Left ventricle myocardium inferior (tissue), 1 donor: Measurements from ENCODE around the gene PRKG1. TPM values are rescaled to one million over a fixed set of nuclear protein-coding genes. Genes with fewer than 3 reads are reported as not detected.
"Not testable (repeated sequence)": the region's sequence is repeated elsewhere in the genome, so short reads cannot be mapped to it uniquely, and the experiment has no call there.

Source experiments
- DNase-seq: peaks from one replicate; pipeline ENCODE4 v3.0.0-alpha.2; 2020
- H3K27ac ChIP-seq: fragments of 200-600 bp; replicated peaks from 2 replicates; pipeline ENCODE4 v1.8.0; 2021
- H3K27me3 ChIP-seq: fragments of 200-600 bp; 2 replicates; pipeline ENCODE4 v1.8.0; 2021; ENCODE audit warnings: low read depth
- H3K36me3 ChIP-seq: fragments of 200-600 bp; 2 replicates; pipeline ENCODE4 v1.8.0; 2021
- H3K4me1 ChIP-seq: fragments of 200-600 bp; 2 replicates; pipeline ENCODE4 v1.8.0; 2021
- H3K4me3 ChIP-seq: fragments of 200-600 bp; 2 replicates; pipeline ENCODE4 v1.8.0; 2021; ENCODE audit warnings: mild to moderate bottlenecking, moderate library complexity
- H3K9me3 ChIP-seq: fragments of 200-600 bp; replicated peaks from 2 replicates; pipeline ENCODE4 v1.8.0; 2021
- CTCF ChIP-seq: fragments of 200-600 bp; IDR thresholded peaks from 2 replicates; pipeline ENCODE4 v1.8.0; 2021; ENCODE audit warnings: antibody characterized with exemption, mild to moderate bottlenecking, borderline replicate concordance
- intact Hi-C: fragments of 100-400 bp; cut with micrococcal nuclease; formaldehyde crosslinking; loops from one replicate; pipeline ENCODE4 v1.11.0; 2022
- total RNA-seq: library from RNA; stranded (reverse); fragmentation: NEBNext Ultra II Directional; extraction: Animal tissue kit (Norgen Biotek cat#: 25700); gene quantifications from one replicate; pipeline ENCODE4 v1.2.1, GENCODE V29; 2021
- donor health status: DM: no; HTN: yes; CAD: no; lungs with severe emphysema.

Gene PRKG1
- total RNA-seq, 1 donor from 2014 or later = 38.9 TPM

DNA sequence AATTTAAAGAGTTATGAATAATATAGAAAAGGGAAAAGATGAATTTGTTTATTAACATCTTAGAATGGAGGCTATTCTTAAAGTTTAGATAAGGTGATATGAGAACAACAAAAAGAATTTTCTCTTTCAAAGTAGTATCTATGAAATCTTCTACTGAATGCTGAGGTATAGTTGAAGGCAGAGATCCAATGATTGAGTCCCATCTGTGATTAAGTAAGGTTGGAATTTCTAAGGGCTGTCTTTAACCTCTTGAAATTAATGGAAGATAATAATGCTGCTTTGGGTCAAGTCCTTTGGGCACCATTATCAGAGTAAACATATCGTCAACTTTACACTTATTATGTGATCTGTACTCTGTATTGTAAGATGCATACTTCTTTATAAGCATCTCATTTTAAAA is 307.9 kb downstream of the PRKG1 start:
- no peak for TF ChIP-seq CTCF
- no peak overlapping the region for H3K4me3 ChIP-seq
- peaks cover 29% of the 10 kb centered on the region for H3K4me1 ChIP-seq
- intact Hi-C loops = no loop called here
- no peaks in the 10 kb centered on the region for H3K27me3 ChIP-seq
- no peak overlapping the region for H3K27ac ChIP-seq
- no peaks in the 10 kb centered on the region for H3K36me3 ChIP-seq
- DNase-seq = no peak
- H3K9me3 ChIP-seq = no peaks in the 10 kb centered on the region

DNA sequence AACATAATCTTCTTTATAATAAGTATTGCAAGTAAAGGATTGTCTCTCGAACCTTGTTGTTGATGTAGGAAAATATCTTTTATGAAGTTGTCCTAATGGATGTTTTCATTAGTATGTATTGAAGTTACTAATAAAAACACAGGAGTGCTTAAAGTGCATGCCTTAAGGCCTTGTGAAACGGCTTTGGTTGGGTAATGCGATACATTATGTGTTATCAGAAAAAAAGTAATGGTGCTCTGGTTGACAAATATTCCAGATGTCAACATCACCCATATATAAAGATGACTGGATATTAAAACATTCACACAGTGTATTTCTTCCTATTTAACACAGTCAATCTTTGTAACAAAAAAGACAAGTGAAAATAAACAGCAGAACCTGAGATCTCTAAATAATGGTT is 310.7 kb downstream of the PRKG1 start:
- intact Hi-C loops = no loop called here
- Histone ChIP-seq H3K9me3 (no peaks in the 10 kb centered on the region), H3K4me3 (no peak overlapping the region), H3K36me3 (no peaks in the 10 kb centered on the region), H3K4me1 (peaks cover 17% of the 10 kb centered on the region), H3K27me3 (no peaks in the 10 kb centered on the region), H3K27ac (no peak overlapping the region)
- no peak for DNase-seq
- no peak for TF ChIP-seq CTCF

DNA sequence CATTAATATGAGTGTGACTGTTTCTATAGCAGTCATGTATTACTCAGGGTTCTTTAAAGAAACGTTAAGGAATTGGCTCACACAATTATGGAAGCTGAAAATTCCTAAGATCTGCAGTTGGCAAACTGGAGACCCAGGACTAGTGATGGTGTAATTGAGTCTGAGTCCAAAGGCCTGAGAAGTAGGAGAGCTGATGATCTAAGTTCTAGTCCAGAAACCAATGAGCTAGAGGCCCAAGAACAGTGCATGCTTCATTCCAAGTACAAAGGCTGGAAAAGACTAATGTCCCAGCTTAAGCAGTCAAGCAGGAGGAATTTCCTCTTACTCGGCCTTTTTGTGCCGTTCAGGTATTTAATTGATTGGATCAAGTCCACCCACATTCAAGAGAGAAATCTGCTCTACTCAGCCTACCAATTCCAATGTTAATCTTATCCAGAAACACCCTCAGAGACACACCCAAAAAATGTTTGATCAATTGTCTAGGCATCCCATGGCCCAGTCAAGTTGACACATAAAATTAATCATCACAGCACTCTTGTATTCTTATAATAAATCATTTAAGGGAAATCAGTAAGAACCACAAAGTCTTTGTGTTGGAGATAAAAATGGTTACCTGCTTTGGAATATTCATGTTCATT is 312.1 kb downstream of the PRKG1 start:
- Histone ChIP-seq H3K36me3 (no peaks in the 10 kb centered on the region), H3K4me3 (no peak overlapping the region), H3K9me3 (no peaks in the 10 kb centered on the region), H3K27me3 (no peaks in the 10 kb centered on the region), H3K4me1 (peaks cover 24% of the 10 kb centered on the region), H3K27ac (no peak overlapping the region)
- intact Hi-C loops = no loop called here
- no peak for TF ChIP-seq CTCF
- no peak for DNase-seq

DNA sequence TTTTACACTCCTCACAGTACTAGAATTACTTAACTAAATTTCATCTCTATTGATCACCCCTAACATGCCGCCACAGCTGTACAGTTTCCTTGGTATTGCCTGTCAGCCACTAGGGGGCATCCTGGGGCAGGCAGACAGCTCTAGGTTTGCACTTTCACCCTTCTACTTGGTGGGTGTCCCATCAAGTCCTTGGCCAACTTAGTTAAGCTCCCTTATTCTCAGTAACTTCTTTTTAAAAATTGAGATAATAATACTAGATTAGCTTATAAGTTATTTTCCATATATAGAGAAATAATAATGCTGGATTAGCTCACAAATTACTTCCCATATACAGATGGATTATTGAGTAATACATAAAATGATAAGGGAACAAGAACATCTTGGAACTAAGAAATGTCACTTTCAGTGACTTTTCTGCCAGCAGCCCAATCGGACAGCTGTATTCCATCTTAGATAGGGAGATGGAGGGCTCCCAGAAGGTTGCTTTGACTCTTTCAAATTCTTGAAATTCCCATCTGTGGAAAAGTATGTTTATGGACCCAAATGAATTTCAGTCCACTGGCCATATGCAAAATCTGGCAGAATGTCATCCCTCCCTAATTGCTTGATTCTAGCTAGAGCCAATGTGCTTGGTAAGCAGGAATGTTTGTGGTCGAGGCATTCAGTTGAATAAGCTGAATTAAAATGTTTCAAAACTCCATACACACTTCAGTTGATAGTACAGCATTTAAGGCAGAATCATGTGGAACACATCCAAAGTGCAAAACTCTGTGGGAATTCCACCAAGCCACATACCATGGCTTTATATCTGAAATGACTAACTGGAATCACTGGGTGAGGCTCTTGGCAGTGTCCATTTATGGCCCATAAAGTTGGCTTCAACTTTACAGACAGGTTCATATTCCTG is 315.4 kb downstream of the PRKG1 start:
- intact Hi-C loops = no loop called here

GRCh38 chr10:51393006-51393405 is 318.7 kb downstream of the PRKG1 start:
- H3K27me3 ChIP-seq, H3K36me3 ChIP-seq, H3K27ac ChIP-seq, H3K4me3 ChIP-seq, DNase-seq, H3K9me3 ChIP-seq, intact Hi-C loops: not testable (repeated sequence)
- H3K4me1 ChIP-seq = peaks cover 27% of the 10 kb centered on the region

More for the DNA sequence above, 315.4 kb downstream of the PRKG1 start:
- Histone ChIP-seq H3K4me1 (peaks cover 19% of the 10 kb centered on the region), H3K9me3 (no peaks in the 10 kb centered on the region), H3K36me3 (no peaks in the 10 kb centered on the region), H3K4me3 (no peak overlapping the region), H3K27ac (peak overlapping the region; percentile 7), H3K27me3 (no peaks in the 10 kb centered on the region)
- peak; percentile 73 for TF ChIP-seq CTCF
- DNase-seq = peak; percentile 36

DNA sequence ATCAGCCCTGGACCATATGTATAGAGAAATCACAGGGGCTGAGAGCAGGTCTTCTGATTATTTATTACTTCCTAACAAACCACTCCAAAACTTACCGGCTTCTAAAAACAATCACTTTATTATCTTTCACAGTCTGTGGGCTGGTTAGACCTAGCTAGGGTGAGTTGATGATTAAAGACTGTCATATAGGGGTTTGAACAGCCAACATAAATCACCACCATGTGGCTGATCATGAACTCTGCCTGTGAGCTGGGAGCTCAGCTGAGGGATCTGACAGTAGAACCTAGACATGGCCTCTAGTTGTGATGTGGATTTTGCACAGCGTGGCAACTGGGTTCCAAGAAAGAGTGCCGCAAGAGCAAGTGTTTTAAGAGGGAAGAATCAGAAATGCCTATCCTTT is 319.8 kb downstream of the PRKG1 start:
- no peak for TF ChIP-seq CTCF
- intact Hi-C loops = no loop called here
- Histone ChIP-seq H3K27ac (no peak overlapping the region), H3K27me3 (no peaks in the 10 kb centered on the region), H3K4me3 (no peak overlapping the region), H3K4me1 (peaks cover 36% of the 10 kb centered on the region), H3K9me3 (no peaks in the 10 kb centered on the region), H3K36me3 (no peaks in the 10 kb centered on the region)
- DNase-seq = no peak
